22Rv1 (cell line): Measurements from ENCODE around the gene DYNC1I1.

Experiments used
- CTCF ChIP-seq: fragments of 450-650 bp; IDR thresholded peaks from 2 replicates; pipeline ENCODE4 v1.5.1; 2017; ENCODE audit warnings: mild to moderate bottlenecking
- ZFX ChIP-seq: fragments of 450-650 bp; IDR thresholded peaks from 2 replicates; pipeline ENCODE4 v1.6.1; 2017; ENCODE audit warnings: antibody characterized with exemption, borderline replicate concordance

GRCh38 chr7:95753440-95753839 lies 18.9 kb upstream of the DYNC1I1 start:
- no peak for TF ChIP-seq CTCF
- no peak for TF ChIP-seq ZFX
